ENCODE data around the gene RNU7-1.

Gene RNU7-1

DNA sequence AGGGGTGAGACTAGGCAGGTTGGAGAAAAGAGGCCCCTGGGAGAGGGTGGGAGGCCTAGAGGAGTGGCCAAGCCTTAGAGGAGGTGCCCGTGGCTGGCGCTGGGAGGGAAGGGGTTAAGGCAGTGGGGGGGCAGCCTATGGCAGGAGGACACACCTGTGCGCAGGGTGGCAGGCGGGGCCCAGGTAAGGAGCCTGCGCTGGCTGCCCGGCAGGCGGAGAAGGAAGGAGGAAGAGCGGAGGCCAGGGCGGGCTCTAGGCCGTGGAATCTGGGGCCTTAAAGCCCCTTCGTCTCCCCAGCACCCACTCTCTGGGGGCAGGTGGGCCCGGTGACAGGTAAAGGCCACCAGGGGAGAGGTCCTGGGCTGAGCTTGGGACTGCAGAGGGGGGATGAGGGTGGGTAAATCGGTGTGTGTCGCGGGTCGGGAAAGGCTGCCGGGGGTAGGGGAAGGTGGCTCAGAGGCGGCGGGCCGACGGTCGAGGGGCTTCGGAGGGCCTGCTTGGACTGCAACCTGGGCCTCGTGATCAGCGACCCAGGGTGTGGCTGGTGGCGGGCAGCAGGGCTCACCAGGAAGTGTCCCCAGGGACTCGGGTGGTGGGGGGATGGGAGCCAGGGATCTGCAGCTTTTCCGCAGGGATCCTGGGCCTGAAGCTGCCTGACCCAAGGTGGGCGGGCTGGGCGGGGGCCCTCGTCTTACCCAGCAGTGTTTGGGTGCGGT, 19.6 kb downstream of the RNU7-1 start:
- Histone ChIP-seq H2AFZ (ENCODE audit: low read depth) (no peak overlapping the region), H3K79me2 (ENCODE audit: insufficient read depth, low read depth) (no peaks in the 10 kb centered on the region; the same call in 1 of the 2 replicates), H3K4me2 (no peak overlapping the region), H3K9ac (no peak overlapping the region), H3K4me3 (IDR thresholded peaks at IDR 0.05; ENCODE audit: insufficient read depth, low read depth, low read length) (no peak overlapping the region), H3K27ac (no peak overlapping the region), H3K36me3 (ENCODE audit: insufficient read depth) (peaks cover 8% of the 10 kb centered on the region; the same call in 1 of the 2 replicates), H3K4me1 (ENCODE audit: low read depth, poor library complexity, severe bottlenecking) (peaks cover 8% of the 10 kb centered on the region), H3K27me3 (ENCODE audit: insufficient read depth, low read depth) (no peaks in the 10 kb centered on the region), H4K20me1 (ENCODE audit: insufficient read depth) (no peaks in the 10 kb centered on the region)
- TF ChIP-seq, protein P1, sequence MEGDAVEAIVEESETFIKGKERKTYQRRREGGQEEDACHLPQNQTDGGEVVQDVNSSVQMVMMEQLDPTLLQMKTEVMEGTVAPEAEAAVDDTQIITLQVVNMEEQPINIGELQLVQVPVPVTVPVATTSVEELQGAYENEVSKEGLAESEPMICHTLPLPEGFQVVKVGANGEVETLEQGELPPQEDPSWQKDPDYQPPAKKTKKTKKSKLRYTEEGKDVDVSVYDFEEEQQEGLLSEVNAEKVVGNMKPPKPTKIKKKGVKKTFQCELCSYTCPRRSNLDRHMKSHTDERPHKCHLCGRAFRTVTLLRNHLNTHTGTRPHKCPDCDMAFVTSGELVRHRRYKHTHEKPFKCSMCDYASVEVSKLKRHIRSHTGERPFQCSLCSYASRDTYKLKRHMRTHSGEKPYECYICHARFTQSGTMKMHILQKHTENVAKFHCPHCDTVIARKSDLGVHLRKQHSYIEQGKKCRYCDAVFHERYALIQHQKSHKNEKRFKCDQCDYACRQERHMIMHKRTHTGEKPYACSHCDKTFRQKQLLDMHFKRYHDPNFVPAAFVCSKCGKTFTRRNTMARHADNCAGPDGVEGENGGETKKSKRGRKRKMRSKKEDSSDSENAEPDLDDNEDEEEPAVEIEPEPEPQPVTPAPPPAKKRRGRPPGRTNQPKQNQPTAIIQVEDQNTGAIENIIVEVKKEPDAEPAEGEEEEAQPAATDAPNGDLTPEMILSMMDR (conservative IDR thresholded peaks at IDR 0.05; ENCODE audit: low read depth, low read length) = no peak

DNA sequence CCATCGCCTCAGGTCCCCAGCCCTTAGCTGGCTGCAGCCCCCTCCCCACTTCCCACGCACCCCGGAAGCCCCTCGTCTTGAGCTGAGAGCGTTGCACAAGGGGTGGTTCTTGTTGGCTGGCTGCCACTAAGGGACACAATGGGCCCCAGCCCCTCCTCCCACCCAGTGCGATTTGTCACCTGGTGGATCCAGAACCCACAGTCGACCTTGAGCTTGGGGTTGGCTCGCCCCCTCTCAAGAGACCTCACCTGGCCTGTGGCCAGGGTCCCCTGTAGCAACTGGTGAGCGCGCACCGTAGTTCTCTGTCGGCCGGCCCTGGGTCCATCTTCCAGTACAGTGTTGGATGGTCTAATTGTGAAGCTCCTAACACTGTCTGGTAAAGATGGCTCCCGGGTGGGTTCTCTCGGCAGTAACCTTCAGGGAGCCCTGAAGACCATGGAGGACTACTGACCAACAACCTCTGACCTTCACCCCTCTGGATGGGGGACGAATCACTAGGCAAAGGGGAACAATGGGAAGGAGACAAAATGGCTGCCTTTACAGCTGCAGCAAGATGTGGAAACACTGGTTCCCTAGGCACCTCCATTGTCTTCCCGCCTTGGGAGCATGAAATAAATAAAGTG, 20.3 kb downstream of the RNU7-1 start:
- H3K9ac ChIP-seq = no peak overlapping the region
- peaks cover 8% of the 10 kb centered on the region; the same call in 1 of the 2 replicates for H3K36me3 ChIP-seq (ENCODE audit: insufficient read depth)

DNA sequence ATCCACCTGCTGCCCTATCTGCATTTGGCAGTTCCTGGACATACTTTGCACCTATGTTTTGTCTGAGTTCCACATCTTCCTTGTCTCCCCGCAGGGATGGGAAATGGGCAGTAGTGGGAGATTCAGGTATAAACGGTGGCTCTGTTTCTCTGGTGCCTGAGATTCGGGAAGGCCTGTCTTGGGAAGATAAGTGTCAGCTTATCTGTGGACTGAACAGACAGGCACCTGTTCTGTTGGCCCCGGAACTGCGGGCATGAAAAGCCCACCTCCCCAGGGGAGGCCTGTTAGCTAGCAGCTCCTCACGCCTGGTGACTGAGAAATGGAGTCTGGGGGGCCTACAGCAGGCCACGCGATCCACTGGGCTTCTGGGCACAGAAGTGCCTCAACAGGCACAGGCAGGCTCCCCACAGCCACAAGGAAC, 21.0 kb downstream of the RNU7-1 start:
- H3K4me2 ChIP-seq = no peak overlapping the region
- H3K9ac ChIP-seq = no peak overlapping the region
- peaks cover 8% of the 10 kb centered on the region; the same call in 1 of the 2 replicates for H3K36me3 ChIP-seq (ENCODE audit: insufficient read depth)
- H4K20me1 ChIP-seq (ENCODE audit: insufficient read depth) = no peaks in the 10 kb centered on the region
- H3K4me1 ChIP-seq (ENCODE audit: low read depth, poor library complexity, severe bottlenecking) = peaks cover 18% of the 10 kb centered on the region
- peak overlapping the region; percentile 43; the same call in 1 of the 2 replicates for H3K27ac ChIP-seq
- TF ChIP-seq, protein P1 (conservative IDR thresholded peaks at IDR 0.05; ENCODE audit: low read depth, low read length) = no peak
- no peak overlapping the region for H3K4me3 ChIP-seq (IDR thresholded peaks at IDR 0.05; ENCODE audit: insufficient read depth, low read depth, low read length)
- H2AFZ ChIP-seq (ENCODE audit: low read depth) = no peak overlapping the region
- peaks cover 13% of the 10 kb centered on the region for H3K79me2 ChIP-seq (ENCODE audit: insufficient read depth, low read depth)
- no peaks in the 10 kb centered on the region for H3K27me3 ChIP-seq (ENCODE audit: insufficient read depth, low read depth)

More for the DNA sequence above, 20.3 kb downstream of the RNU7-1 start:
- Histone ChIP-seq H3K4me3 (IDR thresholded peaks at IDR 0.05; ENCODE audit: insufficient read depth, low read depth, low read length) (no peak overlapping the region), H3K27ac (no peak overlapping the region; the same call in 1 of the 2 replicates), H3K79me2 (ENCODE audit: insufficient read depth, low read depth) (peaks cover 6% of the 10 kb centered on the region), H3K4me1 (ENCODE audit: low read depth, poor library complexity, severe bottlenecking) (peaks cover 15% of the 10 kb centered on the region), H2AFZ (ENCODE audit: low read depth) (no peak overlapping the region), H3K4me2 (no peak overlapping the region), H4K20me1 (ENCODE audit: insufficient read depth) (no peaks in the 10 kb centered on the region), H3K27me3 (ENCODE audit: insufficient read depth, low read depth) (no peaks in the 10 kb centered on the region)
- TF ChIP-seq, protein P1 (conservative IDR thresholded peaks at IDR 0.05; ENCODE audit: low read depth, low read length) = no peak

DNA sequence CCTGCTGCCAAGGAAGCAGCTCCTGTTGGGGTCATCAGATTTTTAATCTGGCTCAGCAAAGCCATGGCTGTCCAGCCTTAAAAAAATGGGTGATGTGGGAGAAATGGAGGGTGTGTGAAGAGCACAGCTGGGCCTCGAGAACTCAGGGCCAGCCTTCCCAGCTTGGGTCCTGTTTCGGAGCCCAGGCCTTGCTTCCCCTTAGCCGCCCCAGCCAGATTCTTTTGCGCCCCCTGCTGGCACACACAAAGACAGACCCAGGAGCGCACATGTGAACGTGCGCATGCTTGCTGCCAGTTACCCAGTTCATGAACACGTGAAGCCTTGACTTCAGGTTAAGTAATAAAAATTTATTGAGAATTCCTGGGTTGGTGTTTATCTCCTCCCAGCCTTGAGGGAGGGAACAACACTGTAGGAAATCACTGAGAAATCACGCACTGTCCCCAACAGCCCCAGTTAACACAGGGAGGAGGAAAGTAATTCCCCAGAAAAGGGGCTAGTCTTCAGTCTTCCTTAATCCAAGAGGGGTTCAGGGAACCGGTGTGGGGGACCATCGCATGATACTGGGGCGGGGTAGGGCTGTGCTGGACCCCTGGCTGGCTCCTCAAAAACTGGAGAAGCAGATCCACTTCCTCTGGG, 21.5 kb downstream of the RNU7-1 start:
- TF ChIP-seq, protein P1 (conservative IDR thresholded peaks at IDR 0.05; ENCODE audit: low read depth, low read length) = peak; percentile 81
- Histone ChIP-seq H2AFZ (ENCODE audit: low read depth) (no peak overlapping the region), H3K36me3 (ENCODE audit: insufficient read depth) (peaks cover 8% of the 10 kb centered on the region; the same call in 1 of the 2 replicates), H3K27me3 (ENCODE audit: insufficient read depth, low read depth) (no peaks in the 10 kb centered on the region), H3K9ac (no peak overlapping the region; the same call in 1 of the 2 replicates), H3K4me2 (no peak overlapping the region), H4K20me1 (ENCODE audit: insufficient read depth) (no peaks in the 10 kb centered on the region), H3K27ac (peak overlapping the region; percentile 43; the same call in 1 of the 2 replicates), H3K4me3 (IDR thresholded peaks at IDR 0.05; ENCODE audit: insufficient read depth, low read depth, low read length) (no peak overlapping the region), H3K4me1 (ENCODE audit: low read depth, poor library complexity, severe bottlenecking) (peaks cover 18% of the 10 kb centered on the region), H3K79me2 (ENCODE audit: insufficient read depth, low read depth) (peaks cover 18% of the 10 kb centered on the region)

Data from KMS-11 (cell line).